Stimulated activated CD4-positive, alpha-beta T cell treated with anti-CD3 and anti-CD28 coated beads, Interleukin-4, amount 100 ng/mL, for 1 hour (primary cell): ENCODE results near the gene GRM4.

ENCODE experiments used
- DNase-seq: peaks from one replicate; pipeline ENCODE4 v3.0.0-alpha.2; 2020

Gene GRM4

GRCh38 chr6:33990061-33990541 is 155.8 kb downstream of the GRM4 start:
- no peak for DNase-seq

- no peak for DNase-seq
These were observed 156.7 kb downstream of the GRM4 start for GRCh38 chr6:33989016-33989854.

- DNase-seq, result no peak
These were observed 157.5 kb downstream of the GRM4 start for GRCh38 chr6:33988121-33989015.

- no peak for DNase-seq
These were observed 158.3 kb downstream of the GRM4 start for GRCh38 chr6:33987531-33988021.

GRCh38 chr6:33985947-33986346 is 159.9 kb downstream of the GRM4 start:
- DNase-seq, result no peak

- no peak for DNase-seq
These were observed 160.6 kb downstream of the GRM4 start for GRCh38 chr6:33985313-33985751.

- no peak for DNase-seq
These were observed 161.2 kb downstream of the GRM4 start for GRCh38 chr6:33984466-33985312.

GRCh38 chr6:33983721-33984465 is 162.0 kb downstream of the GRM4 start:
- no peak for DNase-seq

- no peak for DNase-seq
These were observed 162.7 kb downstream of the GRM4 start for GRCh38 chr6:33983109-33983716.

GRCh38 chr6:33981861-33982260 is 164.0 kb downstream of the GRM4 start:
- no peak for DNase-seq

- no peak for DNase-seq
These were observed 164.5 kb downstream of the GRM4 start for GRCh38 chr6:33981421-33981820.

- no peak for DNase-seq
These were observed 165.4 kb downstream of the GRM4 start for GRCh38 chr6:33980176-33981175.

GRCh38 chr6:33979750-33980149 is 166.1 kb downstream of the GRM4 start:
- DNase-seq, result no peak

GRCh38 chr6:33978412-33979150 is 167.3 kb downstream of the GRM4 start:
- DNase-seq, result no peak

GRCh38 chr6:33977606-33978411 is 168.1 kb downstream of the GRM4 start:
- no peak for DNase-seq

- DNase-seq, result no peak
These were observed 169.2 kb downstream of the GRM4 start for GRCh38 chr6:33976437-33977360.
